SK-N-SH treated with all-trans-retinoic acid at 6 μM for 48 hours (cell line): ENCODE measurements around the gene HSD3B1.

Source experiments
- ARNTL ChIP-seq: fragments of 450-650 bp; formaldehyde crosslinking; IDR thresholded peaks from 2 replicates; pipeline ENCODE4 v1.5.0; 2020; ENCODE audit warnings: low read depth, mild to moderate bottlenecking, moderate library complexity, borderline replicate concordance
- BACH2 ChIP-seq: fragments of 250-450 bp; sonication (Bioruptor Pico); IDR thresholded peaks from 2 replicates; pipeline ENCODE4 v1.9.0; 2021; ENCODE audit warnings: mild to moderate bottlenecking, borderline replicate concordance
- GLIS3 ChIP-seq: fragments of 250-450 bp; sonication (Bioruptor Pico); IDR thresholded peaks from 2 replicates; pipeline ENCODE4 v1.5.0; 2020; ENCODE audit warnings: mild to moderate bottlenecking, moderate library complexity
- OSR1 ChIP-seq: fragments of 250-450 bp; sonication (Bioruptor Pico); IDR thresholded peaks from 2 replicates; pipeline ENCODE4 v1.8.0; 2022; ENCODE audit warnings: moderate library complexity, mild to moderate bottlenecking, inconsistent platforms
- PPARA ChIP-seq: fragments of 250-450 bp; sonication (Bioruptor Pico); IDR thresholded peaks from 2 replicates; pipeline ENCODE4 v1.5.0; 2020; ENCODE audit warnings: mild to moderate bottlenecking, borderline replicate concordance
- RARB ChIP-seq: fragments of 250-450 bp; sonication (Bioruptor Pico); IDR thresholded peaks from 2 replicates; pipeline ENCODE4 v1.8.0; 2021; ENCODE audit warnings: mild to moderate bottlenecking, moderate library complexity
- SNAI2 ChIP-seq: fragments of 250-450 bp; sonication (Bioruptor Pico); IDR thresholded peaks from 2 replicates; pipeline ENCODE4 v1.5.0; 2020; ENCODE audit warnings: mild to moderate bottlenecking, moderate library complexity
- ZFP3 ChIP-seq: fragments of 250-450 bp; sonication (Bioruptor Pico); IDR thresholded peaks from 2 replicates; pipeline ENCODE4 v1.5.0; 2020; ENCODE audit warnings: mild to moderate bottlenecking, moderate library complexity
- ZFP30 ChIP-seq: fragments of 450-650 bp; formaldehyde crosslinking; IDR thresholded peaks from 2 replicates; pipeline ENCODE4 v1.5.0; 2022; ENCODE audit warnings: mild to moderate bottlenecking, moderate library complexity
- ZNF8 ChIP-seq: fragments of 450-650 bp; formaldehyde crosslinking; IDR thresholded peaks from 2 replicates; pipeline ENCODE4 v1.5.0; 2020; ENCODE audit warnings: mild to moderate bottlenecking, moderate library complexity
- TF ChIP-seq, protein P1 (sequence below): fragments of 250-450 bp; sonication (Bioruptor Pico); IDR thresholded peaks from 2 replicates; pipeline ENCODE4 v1.8.0; 2021; ENCODE audit warnings: low read depth, mild to moderate bottlenecking, moderate library complexity, borderline replicate concordance
- TF ChIP-seq, protein P2 (sequence below): fragments of 250-450 bp; sonication (Bioruptor Pico); IDR thresholded peaks from 2 replicates; pipeline ENCODE4 v1.8.0; 2020; ENCODE audit warnings: mild to moderate bottlenecking, moderate library complexity, borderline replicate concordance
- TF ChIP-seq, protein P3 (sequence below): fragments of 250-450 bp; sonication (Bioruptor Pico); IDR thresholded peaks from 2 replicates; pipeline ENCODE4 v1.5.1; 2020; ENCODE audit warnings: low read depth, mild to moderate bottlenecking, moderate library complexity

DNA sequence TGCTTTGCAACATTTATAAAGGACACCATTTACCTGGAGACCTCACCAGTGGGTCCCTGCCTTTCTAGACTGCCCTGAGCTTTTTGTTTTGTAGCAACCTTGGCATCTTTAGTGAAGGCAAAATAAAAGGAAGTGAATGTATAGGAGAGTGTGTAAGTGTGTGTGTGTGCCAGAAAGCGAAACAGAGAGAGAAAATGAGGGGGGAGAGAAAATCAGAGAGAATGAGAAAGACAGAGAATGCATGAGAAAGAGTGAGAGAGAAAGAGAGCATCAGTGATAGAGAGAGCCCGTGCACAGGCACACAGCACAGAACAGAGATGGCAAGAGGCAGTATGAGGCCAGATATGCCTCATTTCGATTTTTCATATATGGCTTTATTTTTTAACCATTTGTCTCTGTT, 57.5 kb downstream of the HSD3B1 start:
- TF ChIP-seq RARB (CRISPR knock-in tag) (no peak), ARNTL (CRISPR knock-in tag) (no peak), ZNF8 (no peak), ZFP30 (CRISPR knock-in tag) (no peak), GLIS3 (no peak), SNAI2 (CRISPR knock-in tag) (no peak), BACH2 (CRISPR knock-in tag) (no peak), PPARA (CRISPR knock-in tag) (no peak), OSR1 (CRISPR knock-in tag) (no peak), ZFP3 (CRISPR knock-in tag) (no peak)
- TF ChIP-seq, protein P1, sequence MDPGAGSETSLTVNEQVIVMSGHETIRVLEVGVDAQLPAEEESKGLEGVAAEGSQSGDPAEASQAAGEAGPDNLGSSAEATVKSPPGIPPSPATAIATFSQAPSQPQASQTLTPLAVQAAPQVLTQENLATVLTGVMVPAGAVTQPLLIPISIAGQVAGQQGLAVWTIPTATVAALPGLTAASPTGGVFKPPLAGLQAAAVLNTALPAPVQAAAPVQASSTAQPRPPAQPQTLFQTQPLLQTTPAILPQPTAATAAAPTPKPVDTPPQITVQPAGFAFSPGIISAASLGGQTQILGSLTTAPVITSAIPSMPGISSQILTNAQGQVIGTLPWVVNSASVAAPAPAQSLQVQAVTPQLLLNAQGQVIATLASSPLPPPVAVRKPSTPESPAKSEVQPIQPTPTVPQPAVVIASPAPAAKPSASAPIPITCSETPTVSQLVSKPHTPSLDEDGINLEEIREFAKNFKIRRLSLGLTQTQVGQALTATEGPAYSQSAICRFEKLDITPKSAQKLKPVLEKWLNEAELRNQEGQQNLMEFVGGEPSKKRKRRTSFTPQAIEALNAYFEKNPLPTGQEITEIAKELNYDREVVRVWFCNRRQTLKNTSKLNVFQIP (CRISPR knock-in tag): no peak
- TF ChIP-seq, protein P2, sequence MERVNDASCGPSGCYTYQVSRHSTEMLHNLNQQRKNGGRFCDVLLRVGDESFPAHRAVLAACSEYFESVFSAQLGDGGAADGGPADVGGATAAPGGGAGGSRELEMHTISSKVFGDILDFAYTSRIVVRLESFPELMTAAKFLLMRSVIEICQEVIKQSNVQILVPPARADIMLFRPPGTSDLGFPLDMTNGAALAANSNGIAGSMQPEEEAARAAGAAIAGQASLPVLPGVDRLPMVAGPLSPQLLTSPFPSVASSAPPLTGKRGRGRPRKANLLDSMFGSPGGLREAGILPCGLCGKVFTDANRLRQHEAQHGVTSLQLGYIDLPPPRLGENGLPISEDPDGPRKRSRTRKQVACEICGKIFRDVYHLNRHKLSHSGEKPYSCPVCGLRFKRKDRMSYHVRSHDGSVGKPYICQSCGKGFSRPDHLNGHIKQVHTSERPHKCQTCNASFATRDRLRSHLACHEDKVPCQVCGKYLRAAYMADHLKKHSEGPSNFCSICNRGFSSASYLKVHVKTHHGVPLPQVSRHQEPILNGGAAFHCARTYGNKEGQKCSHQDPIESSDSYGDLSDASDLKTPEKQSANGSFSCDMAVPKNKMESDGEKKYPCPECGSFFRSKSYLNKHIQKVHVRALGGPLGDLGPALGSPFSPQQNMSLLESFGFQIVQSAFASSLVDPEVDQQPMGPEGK (CRISPR knock-in tag): no peak
- TF ChIP-seq, protein P3, sequence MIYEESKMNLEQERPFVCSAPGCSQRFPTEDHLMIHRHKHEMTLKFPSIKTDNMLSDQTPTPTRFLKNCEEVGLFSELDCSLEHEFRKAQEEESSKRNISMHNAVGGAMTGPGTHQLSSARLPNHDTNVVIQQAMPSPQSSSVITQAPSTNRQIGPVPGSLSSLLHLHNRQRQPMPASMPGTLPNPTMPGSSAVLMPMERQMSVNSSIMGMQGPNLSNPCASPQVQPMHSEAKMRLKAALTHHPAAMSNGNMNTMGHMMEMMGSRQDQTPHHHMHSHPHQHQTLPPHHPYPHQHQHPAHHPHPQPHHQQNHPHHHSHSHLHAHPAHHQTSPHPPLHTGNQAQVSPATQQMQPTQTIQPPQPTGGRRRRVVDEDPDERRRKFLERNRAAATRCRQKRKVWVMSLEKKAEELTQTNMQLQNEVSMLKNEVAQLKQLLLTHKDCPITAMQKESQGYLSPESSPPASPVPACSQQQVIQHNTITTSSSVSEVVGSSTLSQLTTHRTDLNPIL: no peak
